Astrocyte (in vitro differentiated cells and primary cell): ENCODE data around the gene SECISBP2L.

ENCODE experiments used
- EZH2 ChIP-seq: IDR thresholded peaks from 2 replicates; pipeline ENCODE4 v1.6.1; 2012; ENCODE audit warnings: mild to moderate bottlenecking, low read length, inconsistent platforms; ENCODE audit not compliant: insufficient read depth
- TF ChIP-seq, protein P1 (sequence below): IDR thresholded peaks from 2 replicates; pipeline ENCODE4 v1.5.1; 2011; ENCODE audit warnings: low read depth, mild to moderate bottlenecking, inconsistent platforms, low read length, moderate library complexity; ENCODE audit not compliant: insufficient read depth

DNA sequence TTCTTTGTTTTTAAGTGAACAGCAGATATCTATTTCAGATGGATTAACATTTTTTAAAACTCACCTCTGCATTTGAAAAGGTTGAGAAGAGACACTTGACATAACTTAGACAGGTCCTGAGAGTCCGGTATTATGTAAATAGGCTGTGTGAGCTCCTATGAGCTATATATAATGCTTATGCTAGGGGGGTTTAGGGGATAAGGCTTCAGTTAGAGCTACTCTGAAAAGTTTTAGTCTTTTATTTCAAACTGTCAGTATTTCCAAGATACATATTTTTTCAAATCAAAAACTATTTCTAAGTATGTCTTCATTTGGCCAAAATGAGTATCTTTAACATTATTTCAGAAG is 99.4 kb downstream of the SECISBP2L start:
- TF ChIP-seq EZH2 = no peak
- TF ChIP-seq, protein P1, sequence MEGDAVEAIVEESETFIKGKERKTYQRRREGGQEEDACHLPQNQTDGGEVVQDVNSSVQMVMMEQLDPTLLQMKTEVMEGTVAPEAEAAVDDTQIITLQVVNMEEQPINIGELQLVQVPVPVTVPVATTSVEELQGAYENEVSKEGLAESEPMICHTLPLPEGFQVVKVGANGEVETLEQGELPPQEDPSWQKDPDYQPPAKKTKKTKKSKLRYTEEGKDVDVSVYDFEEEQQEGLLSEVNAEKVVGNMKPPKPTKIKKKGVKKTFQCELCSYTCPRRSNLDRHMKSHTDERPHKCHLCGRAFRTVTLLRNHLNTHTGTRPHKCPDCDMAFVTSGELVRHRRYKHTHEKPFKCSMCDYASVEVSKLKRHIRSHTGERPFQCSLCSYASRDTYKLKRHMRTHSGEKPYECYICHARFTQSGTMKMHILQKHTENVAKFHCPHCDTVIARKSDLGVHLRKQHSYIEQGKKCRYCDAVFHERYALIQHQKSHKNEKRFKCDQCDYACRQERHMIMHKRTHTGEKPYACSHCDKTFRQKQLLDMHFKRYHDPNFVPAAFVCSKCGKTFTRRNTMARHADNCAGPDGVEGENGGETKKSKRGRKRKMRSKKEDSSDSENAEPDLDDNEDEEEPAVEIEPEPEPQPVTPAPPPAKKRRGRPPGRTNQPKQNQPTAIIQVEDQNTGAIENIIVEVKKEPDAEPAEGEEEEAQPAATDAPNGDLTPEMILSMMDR = no peak
